Measurements from ENCODE around the gene ANKH.
"Not testable (repeated sequence)": the region's sequence is repeated elsewhere in the genome, so short reads cannot be mapped to it uniquely, and the experiment has no call there.

Gene ANKH

DNA sequence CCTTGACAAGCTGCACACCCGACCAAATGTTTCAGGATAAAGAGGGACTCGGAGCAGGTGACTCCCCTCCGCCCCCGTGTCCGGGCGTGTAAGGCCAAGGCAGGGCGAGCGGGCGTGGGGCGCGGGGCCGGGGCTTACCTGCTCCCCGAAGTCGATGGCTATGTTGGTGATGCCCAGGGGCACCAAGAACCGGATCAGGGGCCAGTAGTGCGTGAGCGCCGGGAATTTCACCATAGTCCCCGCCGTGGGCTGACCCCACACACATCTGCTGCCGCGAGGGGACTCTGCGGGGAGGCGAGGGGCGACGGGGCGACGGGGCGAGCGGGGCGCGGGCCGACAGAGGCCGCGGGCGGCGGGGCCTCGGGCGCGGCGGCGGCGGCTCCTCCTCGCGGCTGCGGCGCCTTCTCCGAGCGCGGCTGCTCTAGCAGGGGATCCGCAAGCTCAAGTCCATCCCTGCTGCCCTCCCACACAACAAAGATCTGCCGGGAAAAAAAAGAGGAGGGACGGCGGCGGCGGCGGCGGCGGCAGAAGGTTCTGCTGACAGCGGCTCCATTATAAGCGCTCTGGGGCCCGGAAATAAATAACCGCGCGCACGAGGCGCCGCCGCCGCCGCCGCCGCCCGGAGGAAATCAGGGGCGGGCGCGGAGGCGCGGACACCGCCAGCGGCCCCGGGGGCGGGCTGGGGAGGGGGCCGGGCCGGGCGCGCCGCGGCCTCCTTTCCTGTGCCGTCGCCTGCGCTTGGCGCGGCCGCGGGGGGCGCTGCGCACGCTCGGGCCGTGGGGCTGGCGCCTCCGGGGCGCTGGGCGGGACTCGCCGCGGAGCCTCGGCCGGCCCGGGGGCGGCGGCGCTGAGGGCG, at the start of gene ANKH:
Gene ANKH (minus strand): TSS at position 565 of the 856 bp plus-strand sequence. CDS start 331 bp downstream, at position 234.
- Histone ChIP-seq H3K4me1 (ENCODE audit: insufficient read depth, low read length) (peaks cover 2% of the 10 kb centered on the region; the same call in 1 of the 2 replicates), H3K27me3 (ENCODE audit: insufficient read depth, low read length) (peaks cover 55% of the 10 kb centered on the region), H3K4me3 (ENCODE audit: low read length) (peak within 1 kb of the TSS; percentile 74), H3K36me3 (ENCODE audit: insufficient read depth, low read depth, low read length) (no peaks in the 10 kb centered on the region), H3K9ac (ENCODE audit: low read depth, low read length) (no peak within 1 kb of the TSS; the same call in 1 of the 2 replicates), H3K27ac (ENCODE audit: low read length) (no peak within 1 kb of the TSS), H3K9me3 (ENCODE audit: insufficient read depth, low read depth, low read length) (no peaks in the 10 kb centered on the region)

DNA sequence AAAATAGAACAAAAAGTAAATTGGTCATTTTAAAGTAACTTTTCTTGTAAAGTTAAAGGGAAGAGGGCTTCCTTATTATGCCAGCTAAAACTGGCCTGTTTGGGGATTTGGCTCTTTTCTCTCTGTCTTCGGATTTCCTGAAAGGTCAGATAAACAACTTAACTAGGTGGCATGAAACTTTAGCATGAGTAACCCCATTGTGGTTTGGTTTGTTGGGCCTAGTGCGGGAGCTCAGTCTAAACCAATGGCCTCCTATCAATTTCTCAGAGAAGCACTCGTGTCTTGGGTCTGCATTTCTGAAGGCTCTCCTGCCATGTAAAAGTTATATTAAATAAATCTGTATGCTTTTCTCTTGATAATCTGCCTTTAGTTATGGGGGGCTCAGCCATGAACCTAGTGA, 48.5 kb upstream of the ANKH start:
- Histone ChIP-seq H3K4me3 (ENCODE audit: low read length) (no peak overlapping the region), H3K27ac (ENCODE audit: low read length) (no peak overlapping the region), H3K27me3 (ENCODE audit: insufficient read depth, low read length) (no peaks in the 10 kb centered on the region), H3K36me3 (ENCODE audit: insufficient read depth, low read depth, low read length) (no peaks in the 10 kb centered on the region), H3K4me1 (ENCODE audit: insufficient read depth, low read length) (no peaks in the 10 kb centered on the region), H3K9me3 (ENCODE audit: insufficient read depth, low read depth, low read length) (no peaks in the 10 kb centered on the region), H3K9ac (ENCODE audit: low read depth, low read length) (no peak overlapping the region)

DNA sequence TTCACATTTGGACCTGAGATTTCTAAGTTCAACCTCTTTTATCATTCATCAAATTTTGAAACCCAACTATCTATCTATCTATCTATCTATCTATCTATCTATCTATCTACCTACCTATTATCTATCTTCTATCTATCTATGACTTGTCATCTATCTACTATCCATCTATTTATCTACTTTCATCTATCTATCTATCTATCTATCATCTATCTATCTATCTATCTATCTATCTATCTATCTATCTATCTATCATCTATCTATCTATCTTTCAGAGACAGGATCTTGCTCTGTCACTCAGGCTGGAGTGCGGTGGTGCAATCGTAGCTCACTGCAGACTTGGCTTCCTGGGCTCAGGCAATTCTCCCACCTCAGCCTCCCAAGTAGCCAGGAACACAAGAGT, 47.5 kb upstream of the ANKH start:
- not testable (repeated sequence) for H3K4me3 ChIP-seq (ENCODE audit: low read length); H3K36me3 ChIP-seq (ENCODE audit: insufficient read depth, low read depth, low read length); H3K27me3 ChIP-seq (ENCODE audit: insufficient read depth, low read length)

DNA sequence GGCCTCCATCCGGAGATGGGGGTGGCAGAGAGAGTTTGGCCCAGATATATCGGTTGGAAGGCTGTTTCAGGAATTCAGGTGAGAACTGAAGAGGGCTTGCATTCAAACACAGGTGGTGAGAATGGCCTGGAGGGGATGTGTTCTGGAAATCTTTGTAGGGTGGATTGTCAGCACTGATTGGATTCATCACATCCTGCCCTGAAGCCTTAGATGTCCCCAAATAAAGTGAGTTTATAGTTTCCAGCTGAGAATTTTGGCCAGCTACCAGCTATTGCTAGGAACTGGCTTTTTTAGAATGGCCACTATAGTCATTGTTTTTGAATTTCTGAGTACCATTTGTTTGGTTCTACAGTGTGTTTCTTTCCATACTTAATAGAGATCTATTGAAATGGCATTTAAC, 46.1 kb upstream of the ANKH start:
- Histone ChIP-seq H3K27me3 (ENCODE audit: insufficient read depth, low read length) (no peaks in the 10 kb centered on the region), H3K4me3 (ENCODE audit: low read length) (no peak overlapping the region), H3K36me3 (ENCODE audit: insufficient read depth, low read depth, low read length) (no peaks in the 10 kb centered on the region), H3K4me1 (ENCODE audit: insufficient read depth, low read length) (no peaks in the 10 kb centered on the region), H3K9me3 (ENCODE audit: insufficient read depth, low read depth, low read length) (no peaks in the 10 kb centered on the region), H3K27ac (ENCODE audit: low read length) (no peak overlapping the region), H3K9ac (ENCODE audit: low read depth, low read length) (no peak overlapping the region)

More for the DNA sequence above, 47.5 kb upstream of the ANKH start:
- H3K27ac ChIP-seq (ENCODE audit: low read length); H3K9ac ChIP-seq (ENCODE audit: low read depth, low read length); H3K9me3 ChIP-seq (ENCODE audit: insufficient read depth, low read depth, low read length); H3K4me1 ChIP-seq (ENCODE audit: insufficient read depth, low read length): not testable (repeated sequence)

DNA sequence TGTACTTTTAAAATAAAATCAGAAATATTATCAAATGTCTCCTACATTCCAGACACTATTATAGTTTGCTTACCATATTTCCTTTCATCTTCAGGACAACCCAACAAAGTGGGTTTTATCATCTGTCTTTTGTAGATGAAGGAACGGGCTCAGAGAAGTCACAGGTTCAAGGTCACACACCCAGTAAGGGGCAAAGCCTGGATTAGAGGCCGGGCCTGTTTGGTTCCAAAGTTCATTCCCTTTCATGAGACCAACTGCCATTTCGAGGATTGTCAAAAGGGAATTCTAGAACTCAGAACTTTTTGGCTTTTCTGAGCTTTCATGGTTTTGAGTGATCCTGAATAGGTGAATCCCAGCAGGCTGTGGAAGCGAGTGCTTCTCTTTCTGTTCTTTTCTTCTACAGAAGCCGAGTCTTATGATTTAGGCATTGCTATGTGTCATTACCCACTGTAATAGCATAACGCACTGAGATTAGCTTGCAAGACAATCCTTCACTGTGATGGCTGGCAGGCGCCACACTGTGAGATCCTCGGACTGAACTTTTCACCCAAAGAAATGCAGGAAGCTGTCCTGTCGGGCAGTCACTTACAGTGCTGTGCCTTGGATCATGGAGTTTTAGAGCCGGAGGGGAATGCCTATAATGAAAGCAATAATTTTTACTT, 43.8 kb upstream of the ANKH start:
- H3K4me3 ChIP-seq (ENCODE audit: low read length): no peak overlapping the region
- H3K27ac ChIP-seq (ENCODE audit: low read length): no peak overlapping the region
- H3K9me3 ChIP-seq (ENCODE audit: insufficient read depth, low read depth, low read length): no peaks in the 10 kb centered on the region
- no peaks in the 10 kb centered on the region for H3K4me1 ChIP-seq (ENCODE audit: insufficient read depth, low read length)
- H3K27me3 ChIP-seq (ENCODE audit: insufficient read depth, low read length): no peaks in the 10 kb centered on the region
- H3K36me3 ChIP-seq (ENCODE audit: insufficient read depth, low read depth, low read length): no peaks in the 10 kb centered on the region
- no peak overlapping the region for H3K9ac ChIP-seq (ENCODE audit: low read depth, low read length)

DNA sequence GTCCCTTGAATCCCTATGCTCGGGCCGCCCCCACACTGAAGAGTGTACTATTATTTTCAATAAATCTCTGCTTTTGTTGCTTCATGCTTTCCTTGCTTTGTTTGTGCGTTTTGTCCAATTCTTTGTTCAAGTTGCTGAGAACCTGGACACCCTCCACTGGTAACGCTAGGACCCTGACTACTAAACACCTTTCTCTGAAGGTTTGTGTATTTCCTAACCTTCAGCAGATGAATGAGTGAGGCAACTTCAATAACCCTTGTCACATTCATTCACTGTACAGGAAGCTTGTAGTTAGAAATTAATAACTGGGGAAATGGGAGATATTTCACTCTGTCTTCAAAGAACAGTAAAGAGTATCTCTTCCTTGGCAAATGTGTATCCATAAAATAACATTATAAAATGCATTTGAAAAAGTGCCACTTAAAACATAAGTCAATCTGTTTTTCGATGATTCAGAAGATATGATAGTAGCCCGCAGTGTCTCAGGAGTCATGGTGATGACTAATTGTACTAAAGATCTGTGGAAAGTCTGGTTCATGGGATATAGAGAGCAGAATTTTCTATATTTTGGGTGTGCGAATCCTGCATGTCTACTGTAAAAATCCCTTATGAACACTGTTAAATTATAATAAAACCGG, 43.2 kb upstream of the ANKH start:
- no peaks in the 10 kb centered on the region for H3K9me3 ChIP-seq (ENCODE audit: insufficient read depth, low read depth, low read length)
- H3K36me3 ChIP-seq (ENCODE audit: insufficient read depth, low read depth, low read length): no peaks in the 10 kb centered on the region
- H3K27me3 ChIP-seq (ENCODE audit: insufficient read depth, low read length): no peaks in the 10 kb centered on the region
- H3K27ac ChIP-seq (ENCODE audit: low read length): no peak overlapping the region
- H3K4me1 ChIP-seq (ENCODE audit: insufficient read depth, low read length): no peaks in the 10 kb centered on the region
- H3K9ac ChIP-seq (ENCODE audit: low read depth, low read length): no peak overlapping the region
- no peak overlapping the region for H3K4me3 ChIP-seq (ENCODE audit: low read length)

DNA sequence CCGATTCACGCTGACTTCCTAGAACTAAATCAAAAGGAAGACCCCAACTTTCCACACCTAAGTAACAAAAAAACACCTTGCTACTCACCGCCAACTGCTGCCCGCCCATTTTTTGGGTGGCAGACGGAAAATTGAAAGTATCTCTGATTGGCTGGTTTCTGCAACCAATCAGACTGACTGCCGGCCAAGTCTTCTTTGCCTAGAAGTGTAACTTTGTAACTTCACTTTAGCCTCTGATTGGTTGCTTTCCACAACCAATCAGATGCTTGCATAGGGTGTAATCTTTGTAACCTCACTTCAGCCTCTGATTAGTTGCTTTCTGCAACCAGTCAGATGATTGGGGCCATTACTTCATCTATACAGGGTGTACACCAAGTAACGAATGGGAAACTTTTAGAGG, 42.6 kb upstream of the ANKH start:
- Histone ChIP-seq H3K9ac (ENCODE audit: low read depth, low read length) (no peak overlapping the region), H3K9me3 (ENCODE audit: insufficient read depth, low read depth, low read length) (no peaks in the 10 kb centered on the region), H3K27me3 (ENCODE audit: insufficient read depth, low read length) (no peaks in the 10 kb centered on the region), H3K4me1 (ENCODE audit: insufficient read depth, low read length) (no peaks in the 10 kb centered on the region), H3K4me3 (ENCODE audit: low read length) (no peak overlapping the region), H3K27ac (ENCODE audit: low read length) (no peak overlapping the region), H3K36me3 (ENCODE audit: insufficient read depth, low read depth, low read length) (no peaks in the 10 kb centered on the region)

DNA sequence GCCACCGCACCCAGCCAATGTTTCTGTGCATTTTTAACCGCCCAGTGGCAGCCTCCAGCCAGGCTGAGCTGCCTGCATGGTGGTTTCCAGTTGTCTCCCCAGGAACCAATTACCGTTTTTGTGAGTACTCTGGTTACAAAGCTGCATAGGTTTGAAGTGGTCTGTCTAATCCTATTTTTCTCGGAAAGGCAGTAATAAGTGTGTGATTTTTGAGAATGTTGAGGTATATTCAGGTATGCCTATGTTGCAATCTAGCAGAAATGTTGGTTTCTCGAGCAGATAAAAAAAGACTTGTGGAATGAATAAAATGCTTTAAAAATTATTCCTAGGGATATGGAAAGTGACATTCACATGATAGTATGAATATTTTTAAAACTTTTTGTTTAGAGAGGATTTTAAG, 41.5 kb upstream of the ANKH start:
- H3K27me3 ChIP-seq (ENCODE audit: insufficient read depth, low read length): no peaks in the 10 kb centered on the region
- no peak overlapping the region for H3K4me3 ChIP-seq (ENCODE audit: low read length)
- no peaks in the 10 kb centered on the region for H3K36me3 ChIP-seq (ENCODE audit: insufficient read depth, low read depth, low read length)
- H3K9ac ChIP-seq (ENCODE audit: low read depth, low read length): no peak overlapping the region
- no peaks in the 10 kb centered on the region for H3K4me1 ChIP-seq (ENCODE audit: insufficient read depth, low read length)
- H3K27ac ChIP-seq (ENCODE audit: low read length): no peak overlapping the region
- H3K9me3 ChIP-seq (ENCODE audit: insufficient read depth, low read depth, low read length): no peaks in the 10 kb centered on the region

DNA sequence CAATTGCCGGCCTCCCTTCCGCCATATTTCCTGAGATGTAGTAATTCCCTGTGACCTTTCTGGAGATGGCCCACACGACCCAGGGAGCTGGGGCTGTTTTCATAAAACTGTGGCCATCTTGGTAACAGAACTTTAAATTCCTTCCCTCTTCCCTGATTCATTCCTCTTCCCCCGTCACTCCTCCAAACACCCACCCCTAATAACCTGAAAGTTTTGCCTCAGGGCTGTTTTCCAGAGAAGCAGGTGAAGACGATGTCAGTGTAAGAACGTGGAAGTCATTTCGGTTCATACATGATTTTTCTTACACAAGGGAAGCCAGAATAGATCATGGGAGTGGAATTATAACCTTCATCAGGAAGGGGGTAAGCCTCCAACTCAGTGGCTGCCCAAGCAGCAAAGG, 40.6 kb upstream of the ANKH start:
- Histone ChIP-seq H3K4me1 (ENCODE audit: insufficient read depth, low read length) (no peaks in the 10 kb centered on the region), H3K36me3 (ENCODE audit: insufficient read depth, low read depth, low read length) (no peaks in the 10 kb centered on the region), H3K4me3 (ENCODE audit: low read length) (no peak overlapping the region), H3K27me3 (ENCODE audit: insufficient read depth, low read length) (no peaks in the 10 kb centered on the region), H3K9ac (ENCODE audit: low read depth, low read length) (no peak overlapping the region), H3K9me3 (ENCODE audit: insufficient read depth, low read depth, low read length) (no peaks in the 10 kb centered on the region), H3K27ac (ENCODE audit: low read length) (no peak overlapping the region)

DNA sequence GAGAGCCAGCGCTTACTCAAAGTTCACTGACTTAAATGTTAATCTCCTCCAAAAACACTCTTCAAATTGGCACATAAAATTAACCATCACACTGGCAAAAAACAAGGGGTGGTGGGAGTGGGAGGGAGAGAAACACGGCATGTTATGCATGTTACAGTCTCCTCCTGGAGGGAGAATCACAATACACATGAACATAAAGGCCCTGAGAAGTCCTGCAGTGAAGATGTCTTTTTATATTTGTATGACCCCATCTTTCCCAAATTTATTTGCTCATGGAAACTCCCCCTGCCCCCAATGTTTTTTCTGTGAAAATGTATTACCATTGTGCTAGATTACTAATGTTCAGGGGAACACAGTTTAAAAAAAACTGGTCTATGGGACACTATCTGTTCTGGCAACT, 37.8 kb upstream of the ANKH start:
- H3K4me3 ChIP-seq (ENCODE audit: low read length): no peak overlapping the region
- no peaks in the 10 kb centered on the region for H3K27me3 ChIP-seq (ENCODE audit: insufficient read depth, low read length)
- no peak overlapping the region for H3K9ac ChIP-seq (ENCODE audit: low read depth, low read length)
- no peaks in the 10 kb centered on the region for H3K36me3 ChIP-seq (ENCODE audit: insufficient read depth, low read depth, low read length)
- no peaks in the 10 kb centered on the region for H3K4me1 ChIP-seq (ENCODE audit: insufficient read depth, low read length)
- no peaks in the 10 kb centered on the region for H3K9me3 ChIP-seq (ENCODE audit: insufficient read depth, low read depth, low read length)
- no peak overlapping the region for H3K27ac ChIP-seq (ENCODE audit: low read length)

DNA sequence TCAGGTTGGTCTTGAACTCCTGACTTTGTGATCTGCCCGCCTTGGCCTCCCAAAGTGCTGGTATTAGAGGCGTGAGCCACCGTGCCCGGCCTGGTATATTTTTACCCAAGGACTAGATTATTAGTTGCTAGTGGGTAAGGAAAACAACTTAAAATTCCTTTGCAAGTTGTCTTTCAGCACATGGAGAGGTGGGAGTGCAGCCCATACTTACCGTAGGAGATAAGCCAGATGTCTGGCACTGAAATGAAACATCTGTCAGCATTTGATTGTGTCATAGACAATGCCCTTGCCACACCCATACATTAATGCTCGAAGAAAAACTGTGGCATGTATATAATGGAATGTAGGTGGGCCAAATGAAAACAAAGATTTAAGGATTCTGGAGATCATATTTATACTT, 36.6 kb upstream of the ANKH start:
- no peak overlapping the region for H3K27ac ChIP-seq (ENCODE audit: low read length)
- no peaks in the 10 kb centered on the region for H3K27me3 ChIP-seq (ENCODE audit: insufficient read depth, low read length)
- H3K9me3 ChIP-seq (ENCODE audit: insufficient read depth, low read depth, low read length): no peaks in the 10 kb centered on the region
- H3K4me1 ChIP-seq (ENCODE audit: insufficient read depth, low read length): no peaks in the 10 kb centered on the region
- H3K4me3 ChIP-seq (ENCODE audit: low read length): no peak overlapping the region
- H3K9ac ChIP-seq (ENCODE audit: low read depth, low read length): no peak overlapping the region
- no peaks in the 10 kb centered on the region for H3K36me3 ChIP-seq (ENCODE audit: insufficient read depth, low read depth, low read length)

DNA sequence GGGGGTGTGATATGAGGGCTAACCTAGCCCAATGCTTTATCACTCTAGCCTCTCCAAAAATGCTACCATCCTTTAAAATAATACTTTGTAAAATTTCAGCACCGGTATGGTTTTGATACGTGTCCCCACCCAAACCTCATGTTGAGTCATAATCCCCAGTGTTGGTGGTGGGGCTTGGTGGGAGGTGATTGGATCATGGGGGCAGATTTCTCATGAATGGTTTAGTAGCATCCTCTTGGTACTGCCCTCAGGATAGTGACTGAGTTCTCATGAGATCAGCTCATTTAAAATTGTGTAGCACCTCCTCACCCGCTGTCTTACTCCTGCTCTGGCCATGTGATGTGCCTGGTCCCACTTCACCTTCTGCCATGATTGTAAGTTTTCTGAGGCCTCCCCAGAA, 35.0 kb upstream of the ANKH start:
- Histone ChIP-seq H3K36me3 (ENCODE audit: insufficient read depth, low read depth, low read length) (no peaks in the 10 kb centered on the region), H3K27me3 (ENCODE audit: insufficient read depth, low read length) (no peaks in the 10 kb centered on the region), H3K27ac (ENCODE audit: low read length) (no peak overlapping the region), H3K4me3 (ENCODE audit: low read length) (no peak overlapping the region), H3K9ac (ENCODE audit: low read depth, low read length) (no peak overlapping the region), H3K4me1 (ENCODE audit: insufficient read depth, low read length) (no peaks in the 10 kb centered on the region), H3K9me3 (ENCODE audit: insufficient read depth, low read depth, low read length) (no peaks in the 10 kb centered on the region)
